ENCODE results near the gene FIBP. TPM values are rescaled to one million over a fixed set of nuclear protein-coding genes. Genes with fewer than 3 reads are reported as not detected.

Gene FIBP
- total and polyA plus RNA-seq, 7 donors, result 27.7 to 73.9 (median 37.4) TPM

GRCh38 chr11:65862191-65862735 is 26.0 kb downstream of the FIBP start:
- H3K27ac ChIP-seq, result peak overlapping the region; percentile 9
- no peaks in the 10 kb centered on the region for H3K27me3 ChIP-seq (ENCODE audit: insufficient read depth in 3 of 3, low read length in 2 of 3)
- H3K9me3 ChIP-seq, result no peaks in the 10 kb centered on the region
- WGBS, 3 donors, result 76 to 91% (median 77%) methylated on average over 5 of the region's 5 CpGs
- DNase-seq (peak in 1 of 2 donors; percentile 56), ATAC-seq (no peak)
- peaks cover 13% of the 10 kb centered on the region for H3K4me1 ChIP-seq
- H3K4me3 ChIP-seq, result no peak overlapping the region
- no peak for TF ChIP-seq CTCF (IDR thresholded peaks at IDR 0.05)
- intact Hi-C loops (cut with DNase I), result no loop called here
- H3K36me3 ChIP-seq (ENCODE audit: insufficient read depth in 1 of 2, low read depth in 1 of 2), result peaks cover 0 to 56% of the 10 kb centered on the region in 2 donors

- peak overlapping the region; percentile 99 for H3K27ac ChIP-seq
- H3K36me3 ChIP-seq (ENCODE audit: insufficient read depth in 1 of 2, low read depth in 1 of 2), result peaks cover 0 to 50% of the 10 kb centered on the region in 2 donors
- ATAC-seq (no peak), DNase-seq (no peak)
- H3K9me3 ChIP-seq, result no peaks in the 10 kb centered on the region
- no peak for TF ChIP-seq CTCF (IDR thresholded peaks at IDR 0.05)
- H3K27me3 ChIP-seq (ENCODE audit: insufficient read depth in 3 of 3, low read length in 2 of 3), result no peaks in the 10 kb centered on the region
- H3K4me3 ChIP-seq, result peak overlapping the region; percentile 100
- H3K4me1 ChIP-seq, result peaks cover 13% of the 10 kb centered on the region
- intact Hi-C loops (cut with DNase I), result loop anchor here in 1 of 2 donors (2.0 kb wide), 1 partner anchor 25 kb away; no protein-coding TSS in a partner anchor
- WGBS, 3 donors, result 87 to 88% (median 88%) methylated on average over 13 of the region's 13 CpGs
Observed at GRCh38 chr11:65861533-65862183, 26.6 kb downstream of the FIBP start.

GRCh38 chr11:65861165-65861505 is 27.1 kb downstream of the FIBP start:
- ATAC-seq (no peak), DNase-seq (no peak)
- Histone ChIP-seq H3K9me3 (no peaks in the 10 kb centered on the region), H3K27me3 (ENCODE audit: insufficient read depth in 3 of 3, low read length in 2 of 3) (no peaks in the 10 kb centered on the region), H3K27ac (peak overlapping the region; percentile 99), H3K4me3 (peak overlapping the region; percentile 100), H3K36me3 (ENCODE audit: insufficient read depth in 1 of 2, low read depth in 1 of 2) (peaks cover 0 to 47% of the 10 kb centered on the region in 2 donors), H3K4me1 (peaks cover 16% of the 10 kb centered on the region)
- 11 to 13% (median 11%) methylated on average over 14 of the region's 14 CpGs for WGBS, 3 donors
- intact Hi-C loops (cut with DNase I), result loop anchor here in 1 of 2 donors (2.0 kb wide), 1 partner anchor 26 kb away; no protein-coding TSS in a partner anchor
- TF ChIP-seq CTCF (IDR thresholded peaks at IDR 0.05), result no peak

GRCh38 chr11:65860278-65861164 is 27.8 kb downstream of the FIBP start, which contains the start of gene MUS81:
Gene MUS81, plus strand, starts transcription at chr11:65860433. Its CDS starts 321 bp downstream, at chr11:65860754.
- peak; percentile 75 for TF ChIP-seq CTCF (IDR thresholded peaks at IDR 0.05)
- peak within 1 kb of the TSS; percentile 99 for H3K27ac ChIP-seq
- ATAC-seq (peak; percentile 68 to 82 (median 73)), DNase-seq (peak; percentile 97 to 98)
- peaks cover 21% of the 10 kb centered on the region for H3K4me1 ChIP-seq
- 0% methylated on average over 65 to 78 of the region's 78 CpGs for WGBS, 3 donors
- peak within 1 kb of the TSS; percentile 100 for H3K4me3 ChIP-seq
- H3K9me3 ChIP-seq, result no peaks in the 10 kb centered on the region
- intact Hi-C loops (cut with DNase I), result loop anchor here in 1 of 2 donors (2.0 kb wide), 1 partner anchor 26 kb away; no protein-coding TSS in a partner anchor
- H3K36me3 ChIP-seq (ENCODE audit: insufficient read depth in 1 of 2, low read depth in 1 of 2), result peaks cover 0 to 47% of the 10 kb centered on the region in 2 donors
- no peaks in the 10 kb centered on the region for H3K27me3 ChIP-seq (ENCODE audit: insufficient read depth in 3 of 3, low read length in 2 of 3)

Data from psoas muscle (tissue), 8 donors.